HG03565 (cell line): ENCODE data around the gene NOXA1.

Experiments
- ATAC-seq: cut with Tn5 transposase; IDR thresholded peaks from one replicate; pipeline ENCODE4 v1.9.1; 2021; ENCODE audit warnings: mild to moderate bottlenecking, moderate library complexity; ENCODE audit not compliant: unreplicated experiment

Gene NOXA1

GRCh38 chr9:137426018-137426681, 3.0 kb downstream of the NOXA1 start:
- no peak for ATAC-seq

DNA sequence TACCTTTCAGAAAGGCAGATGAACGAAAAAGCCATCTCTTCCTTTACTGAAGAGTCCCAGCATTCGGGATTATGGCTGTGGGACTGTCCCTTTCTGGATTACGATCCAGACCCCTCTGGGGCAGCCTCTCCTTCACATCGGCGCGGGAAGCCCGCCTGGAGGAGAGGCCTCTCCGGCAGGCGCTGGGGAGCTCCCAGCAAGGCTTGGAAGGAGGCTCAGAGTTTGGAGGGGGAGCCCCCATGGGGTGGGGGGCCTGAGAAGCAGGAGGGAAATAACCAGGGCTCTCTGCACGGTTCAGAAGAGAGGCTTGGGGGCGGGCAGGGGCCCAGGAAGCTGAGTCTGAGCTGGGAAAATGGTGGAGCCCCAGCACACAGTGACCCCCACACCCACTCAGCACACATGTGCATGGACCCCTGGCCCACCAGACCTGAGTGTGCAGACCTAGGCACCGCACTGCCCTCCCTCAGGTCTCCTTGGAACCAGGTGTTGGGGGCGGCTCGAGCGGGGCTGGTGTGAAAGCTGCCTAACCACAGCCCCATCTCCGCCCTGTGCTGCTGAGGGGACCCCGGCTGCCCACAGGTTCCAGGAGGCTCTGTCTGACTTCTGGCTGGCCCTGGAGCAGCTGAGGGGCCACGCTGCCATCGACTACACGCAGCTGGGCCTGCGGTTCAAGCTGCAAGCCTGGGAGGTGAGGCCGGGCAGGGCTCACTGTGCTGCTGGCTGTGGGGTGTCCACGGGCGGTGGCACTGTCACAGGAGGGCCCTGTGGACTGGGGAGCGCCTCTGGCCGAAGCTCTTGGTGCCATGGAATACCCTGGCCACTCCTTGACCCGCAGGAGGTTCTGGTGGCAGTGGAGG, 4.5 kb downstream of the NOXA1 start:
- no peak for ATAC-seq

DNA sequence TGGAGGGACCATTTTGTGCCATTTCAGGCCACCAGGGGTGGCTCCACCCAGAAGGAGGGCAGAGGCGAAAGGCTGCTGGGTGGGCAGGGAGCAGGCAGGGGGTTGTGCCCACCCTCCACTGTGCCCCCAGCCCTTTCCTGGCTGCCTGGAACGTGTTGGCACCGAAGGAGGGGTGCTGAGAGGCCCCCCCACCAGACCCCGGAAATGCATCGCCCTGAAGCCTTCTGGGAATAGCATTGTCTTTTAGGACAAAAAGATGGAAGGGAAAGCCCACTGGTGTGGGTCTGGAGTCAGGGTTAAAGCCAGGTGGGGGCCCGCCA, 5.1 kb downstream of the NOXA1 start:
- no peak for ATAC-seq

DNA sequence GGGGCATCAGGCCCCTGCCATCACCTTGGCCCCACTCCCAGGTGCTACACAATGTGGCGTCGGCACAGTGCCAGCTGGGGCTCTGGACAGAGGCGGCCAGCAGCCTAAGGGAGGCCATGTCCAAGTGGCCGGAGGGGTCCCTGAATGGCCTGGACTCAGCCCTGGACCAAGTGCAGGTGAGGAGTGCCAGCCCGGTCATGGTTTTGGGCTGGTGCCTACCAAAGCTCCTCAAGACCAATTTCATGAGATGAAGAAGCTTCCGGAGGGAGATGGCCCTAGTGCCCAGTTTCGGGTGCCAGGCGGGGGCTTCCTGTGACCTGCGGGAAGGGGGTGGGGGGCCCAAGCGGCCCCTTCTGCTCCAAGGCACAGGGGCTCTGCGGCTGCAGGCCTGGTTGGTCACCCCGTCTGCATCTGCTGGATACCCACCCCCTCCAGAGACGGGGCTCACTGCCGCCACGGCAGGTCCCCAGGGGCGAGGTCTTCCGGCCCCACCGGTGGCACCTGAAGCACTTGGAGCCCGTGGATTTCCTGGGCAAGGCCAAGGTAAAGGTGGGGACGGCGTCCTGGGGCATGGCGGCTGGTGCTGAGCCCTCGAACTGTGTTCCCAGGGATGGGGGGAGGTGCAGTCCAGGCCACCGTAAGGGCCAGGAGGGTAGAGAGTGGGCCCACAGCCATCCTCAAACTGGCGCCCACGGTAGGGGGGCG, 5.8 kb downstream of the NOXA1 start:
- no peak for ATAC-seq

DNA sequence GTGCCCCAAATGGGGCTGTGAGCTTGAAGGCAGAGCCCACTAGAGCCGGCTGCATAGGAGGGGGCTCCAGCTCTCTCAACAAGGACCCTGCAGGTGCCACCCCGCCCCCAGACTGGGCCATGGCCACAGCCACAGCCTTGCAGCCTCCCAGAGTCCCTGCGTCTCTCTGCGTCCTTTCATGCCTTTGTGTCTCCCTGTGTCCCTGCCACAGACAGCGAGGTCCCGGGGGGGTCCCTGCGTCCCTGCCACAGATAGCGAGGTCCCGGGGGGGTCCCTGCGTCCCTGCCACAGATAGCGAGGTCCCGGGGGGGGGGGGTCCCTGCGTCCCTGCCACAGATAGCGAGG, 6.3 kb downstream of the NOXA1 start:
- no peak for ATAC-seq

DNA sequence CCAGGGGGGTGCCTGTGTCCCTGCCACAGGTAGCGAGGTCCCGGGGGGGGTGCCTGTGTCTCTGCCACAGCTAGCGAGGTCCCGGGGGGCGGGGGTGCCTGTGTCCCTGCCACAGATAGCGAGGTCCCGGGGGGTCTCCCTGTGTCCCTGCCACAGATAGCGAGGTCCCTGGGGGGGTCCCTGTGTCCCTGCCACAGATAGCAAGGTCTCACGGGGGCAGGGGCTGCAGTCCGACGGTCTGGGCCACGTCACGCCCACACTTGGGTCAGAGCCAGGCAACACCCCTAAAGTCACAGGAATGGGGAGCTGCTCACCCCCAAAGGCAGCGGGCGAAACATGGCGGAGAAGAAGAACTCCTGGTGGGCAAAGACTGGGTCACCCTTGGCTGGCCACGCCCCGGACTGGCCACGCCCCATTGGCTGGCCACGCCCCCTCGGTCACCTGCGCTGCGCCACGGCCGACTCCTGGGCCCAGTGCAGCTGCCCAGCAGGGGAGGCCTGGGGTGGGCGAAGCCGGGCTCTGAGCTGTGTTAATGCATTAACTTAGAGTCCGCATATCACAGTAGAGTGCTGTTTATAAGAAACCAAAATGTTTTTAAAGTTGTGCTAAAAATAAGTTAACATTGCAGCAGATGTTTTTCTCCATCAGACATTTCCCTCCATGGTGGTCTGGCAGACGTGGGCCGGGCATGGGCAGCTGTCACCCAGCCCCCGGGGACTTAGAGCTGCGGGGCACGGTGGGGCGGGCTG, 7.0 kb downstream of the NOXA1 start:
- ATAC-seq, result no peak

GRCh38 chr9:137430723-137431415, 7.7 kb downstream of the NOXA1 start:
- ATAC-seq, result no peak

GRCh38 chr9:137431416-137431931, 8.3 kb downstream of the NOXA1 start:
- no peak for ATAC-seq

DNA sequence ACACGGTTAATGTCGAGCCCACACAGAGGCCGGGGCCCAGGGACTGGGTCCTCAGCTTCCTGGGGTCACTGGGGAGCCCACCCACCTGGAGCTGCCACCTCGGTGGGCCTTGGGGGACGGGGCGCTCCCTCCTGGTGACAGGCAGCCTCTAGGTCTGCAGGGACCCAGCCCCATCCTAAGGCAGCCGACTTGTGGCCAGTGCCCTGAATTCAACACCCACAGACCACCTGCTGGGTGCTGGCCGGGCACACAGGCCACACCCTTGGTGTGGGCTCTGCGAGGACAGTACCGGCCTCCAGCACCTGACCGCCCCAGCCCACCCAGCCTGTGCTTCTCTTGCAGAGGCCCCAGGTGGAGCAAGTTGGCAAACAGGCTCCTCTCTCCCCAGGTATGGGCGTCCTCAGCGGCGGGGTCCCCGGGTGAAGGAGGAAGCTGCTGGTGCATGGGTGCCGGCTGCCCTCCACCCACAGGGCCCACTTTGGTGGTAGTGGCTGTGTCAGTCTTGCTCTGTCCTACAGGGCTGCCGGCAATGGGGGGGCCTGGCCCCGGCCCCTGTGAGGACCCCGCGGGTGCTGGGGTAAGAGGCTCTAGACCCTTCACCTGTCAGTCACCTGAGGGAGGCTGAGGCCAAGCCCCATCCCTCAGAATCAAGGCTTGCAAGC, 9.6 kb downstream of the NOXA1 start:
- ATAC-seq, result no peak

GRCh38 chr9:137433349-137433915, 10.2 kb downstream of the NOXA1 start:
- ATAC-seq, result no peak

- no peak for ATAC-seq
Observed at GRCh38 chr9:137433916-137434431, 10.8 kb downstream of the NOXA1 start.

- ATAC-seq, result no peak
Observed at GRCh38 chr9:137434498-137435380, 11.5 kb downstream of the NOXA1 start.

- ATAC-seq, result no peak
Observed at GRCh38 chr9:137435381-137435891, 12.2 kb downstream of the NOXA1 start.

GRCh38 chr9:137435980-137436760, 13.0 kb downstream of the NOXA1 start:
- ATAC-seq, result no peak

- ATAC-seq, result no peak
Observed at GRCh38 chr9:137436761-137437600, 13.8 kb downstream of the NOXA1 start.
